Left lung (tissue), 10 donors: ENCODE data around the gene USF1. TPM values are rescaled to one million over a fixed set of nuclear protein-coding genes. Genes with fewer than 3 reads are reported as not detected.
"Not testable (repeated sequence)": the region's sequence is repeated elsewhere in the genome, so short reads cannot be mapped to it uniquely, and the experiment has no call there.

Experiments used
- ATAC-seq: fragments of 200-7000 bp; cut with Tn5 transposase; one replicate; pipeline ENCODE4 v1.9.1; 2020; ENCODE audit warnings: moderate library complexity
- DNase-seq, 4 donors: peaks; one replicate each; pipeline ENCODE4 v3.0.0-alpha.2; 2013 to 2020
- H3K27ac ChIP-seq, 2 donors: fragments of 200-600 bp; sonication (generic) in 1 of 2; one replicate each; pipeline versions ENCODE4 v1.5.0 to v1.8.0; 2020 to 2021
- H3K27me3 ChIP-seq, 2 donors: fragments of 200-600 bp; sonication (generic) in 1 of 2; one replicate each; pipeline versions ENCODE4 v1.5.0 to v1.8.0; 2020 to 2021
- H3K36me3 ChIP-seq, 2 donors: fragments of 200-600 bp; sonication (generic) in 1 of 2; one replicate each; pipeline versions ENCODE4 v1.5.0 to v1.8.0; 2020 to 2021
- H3K4me1 ChIP-seq, 2 donors: fragments of 200-600 bp; one replicate each; pipeline ENCODE4 v1.8.0; 2021
- H3K4me3 ChIP-seq, 2 donors: fragments of 200-600 bp; sonication (generic) in 1 of 2; one replicate each; pipeline versions ENCODE4 v1.5.0 to v1.8.0; 2020 to 2021; ENCODE audit warnings: mild to moderate bottlenecking in 1 of 2
- H3K9me3 ChIP-seq, 2 donors: fragments of 200-600 bp; sonication (generic) in 1 of 2; one replicate each; pipeline versions ENCODE4 v1.5.0 to v1.8.0; 2020 to 2021
- CTCF ChIP-seq, 2 donors: fragments of 200-600 bp; sonication (generic) in 1 of 2; IDR thresholded peaks; one replicate each; pipeline versions ENCODE4 v1.5.0 to v1.8.0; 2021; ENCODE audit warnings: antibody characterized with exemption in 2 of 2
- intact Hi-C, 2 donors: fragments of 100-400 bp; cut with DNase I; formaldehyde crosslinking; loops; one replicate each; pipeline versions ENCODE4 v1.11.2 to v1.14.2; 2022
- polyA plus RNA-seq, 6 donors: library from polyadenylated mRNA; unstranded; fragments of 120-200 nt; gene quantifications; one replicate each; pipeline ENCODE4 v1.2.1, GENCODE V29; 2013; ENCODE audit not compliant: insufficient read length in 6 of 6
- total RNA-seq, 2 donors: library from RNA; stranded (reverse); fragmentation: NEBNext Ultra II Directional; extraction: Animal tissue kit (Norgen Biotek cat#: 25700); gene quantifications; one replicate each; pipeline ENCODE4 v1.2.1, GENCODE V29; 2021
- donor health status: DM: no; HTN: yes; CAD: no.
- donor health status: DM: no; HTN: no; CAD: no.

USF1 gene
- total and polyA plus RNA-seq, 8 donors: 56.1 to 75.4 (median 66.5) TPM

DNA sequence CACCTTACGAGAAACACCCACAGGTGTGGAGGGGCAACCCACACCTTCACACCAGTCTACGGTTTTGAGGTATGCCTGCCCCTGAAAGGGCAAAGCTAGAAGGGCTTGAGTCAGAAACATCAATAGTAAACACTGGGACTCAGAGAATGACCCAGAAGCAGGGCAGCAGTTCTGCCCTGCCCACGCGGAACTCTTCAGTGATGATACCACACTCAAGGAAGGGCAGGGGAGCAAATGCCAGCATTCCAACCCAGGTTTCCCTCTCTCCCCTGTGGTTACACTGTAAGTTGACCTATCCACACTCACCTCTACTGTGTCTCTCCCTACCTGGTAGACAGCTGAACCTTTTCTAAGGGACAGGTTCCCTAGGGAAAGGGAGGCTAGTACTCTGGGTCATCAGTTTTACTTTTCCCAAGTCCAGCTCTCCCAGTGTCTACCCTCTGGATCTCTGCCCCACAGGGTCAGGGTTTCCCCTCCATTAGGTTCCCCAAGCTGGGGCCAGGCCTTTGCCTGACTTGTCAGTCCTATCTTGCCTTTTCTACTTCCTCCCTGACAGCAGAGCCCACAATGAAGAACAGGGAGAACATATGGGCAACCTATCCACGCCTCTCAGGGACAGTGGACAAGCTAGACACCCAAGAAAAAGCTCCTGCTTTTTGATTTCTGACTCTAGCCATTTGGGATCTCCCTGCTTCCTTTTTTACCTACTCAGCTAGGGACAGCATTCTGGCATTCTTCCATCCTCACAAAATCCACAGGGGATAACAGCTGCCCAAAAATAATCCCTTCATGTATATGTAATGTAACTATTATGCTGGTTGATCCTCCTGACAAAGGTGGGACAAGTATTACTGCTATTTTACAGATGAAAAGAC, 27.8 kb downstream of the USF1 start:
- no peaks in the 10 kb centered on the region for H3K27me3 ChIP-seq
- intact Hi-C loops: no loop called here
- DNase-seq (no peak), ATAC-seq (peak; percentile 0)
- H3K36me3 ChIP-seq: no peaks in the 10 kb centered on the region
- peak overlapping the region in 1 of 2 donors; percentile 93 for H3K4me3 ChIP-seq
- peaks cover 19 to 74% of the 10 kb centered on the region in 2 donors for H3K4me1 ChIP-seq
- H3K27ac ChIP-seq: peak overlapping the region; percentile 58 to 93
- no peak for TF ChIP-seq CTCF (IDR thresholded peaks at IDR 0.05)
- no peaks in the 10 kb centered on the region for H3K9me3 ChIP-seq

- H3K27me3 ChIP-seq, intact Hi-C loops, H3K4me3 ChIP-seq, ATAC-seq, H3K9me3 ChIP-seq, DNase-seq, H3K36me3 ChIP-seq: not testable (repeated sequence)
- Histone ChIP-seq H3K27ac (peak overlapping the region; percentile 58 to 93), H3K4me1 (peaks cover 24 to 82% of the 10 kb centered on the region in 2 donors)
These were observed 28.6 kb downstream of the USF1 start for GRCh38 chr1:161017181-161017580.

- DNase-seq, H3K4me3 ChIP-seq, intact Hi-C loops, H3K27me3 ChIP-seq, H3K36me3 ChIP-seq, H3K9me3 ChIP-seq: not testable (repeated sequence)
- Histone ChIP-seq H3K27ac (peak overlapping the region; percentile 62 to 93), H3K4me1 (peaks cover 24 to 87% of the 10 kb centered on the region in 2 donors)
- peak; percentile 5 for ATAC-seq
These were observed 29.1 kb downstream of the USF1 start for GRCh38 chr1:161016683-161017082.

GRCh38 chr1:161013488-161014230, 32.1 kb downstream of the USF1 start:
- Histone ChIP-seq H3K36me3 (no peaks in the 10 kb centered on the region), H3K4me1 (peaks cover 19 to 91% of the 10 kb centered on the region in 2 donors), H3K9me3 (no peaks in the 10 kb centered on the region), H3K27ac (peak overlapping the region; percentile 91 to 93), H3K4me3 (peak overlapping the region in 1 of 2 donors; percentile 25), H3K27me3 (no peaks in the 10 kb centered on the region)
- intact Hi-C loops: no loop called here
- no peak for TF ChIP-seq CTCF (IDR thresholded peaks at IDR 0.05)
- ATAC-seq: peak; percentile 81
- peak; percentile 78 to 92 (median 92) for DNase-seq

DNA sequence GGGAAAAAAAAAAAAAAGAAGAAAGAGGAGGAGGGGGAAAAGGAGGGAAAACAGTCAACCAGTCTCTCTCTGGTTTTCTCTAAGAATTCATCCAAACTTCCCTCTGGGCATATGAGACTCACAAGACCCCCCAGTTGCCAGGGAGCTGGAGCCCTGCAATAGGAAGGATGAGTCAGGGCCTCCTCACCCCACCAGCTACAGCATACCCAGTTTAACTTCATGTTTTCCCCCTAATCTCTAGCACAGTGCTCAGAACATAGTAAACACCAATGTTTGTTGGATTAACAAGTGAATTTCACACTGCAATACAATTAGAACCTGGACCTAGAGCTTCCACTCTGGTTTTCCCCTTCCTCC, 32.7 kb downstream of the USF1 start:
- Histone ChIP-seq H3K4me1 (peaks cover 16 to 89% of the 10 kb centered on the region in 2 donors), H3K36me3 (no peaks in the 10 kb centered on the region), H3K4me3 (peak overlapping the region in 1 of 2 donors; percentile 25), H3K9me3 (no peaks in the 10 kb centered on the region), H3K27ac (peak overlapping the region; percentile 91 to 93), H3K27me3 (no peaks in the 10 kb centered on the region)
- ATAC-seq (peak; percentile 11), DNase-seq (peak in 1 of 4 donors; percentile 44)
- intact Hi-C loops: no loop called here
- TF ChIP-seq CTCF (IDR thresholded peaks at IDR 0.05): no peak

- peaks cover 16 to 88% of the 10 kb centered on the region in 2 donors for H3K4me1 ChIP-seq
These were observed 33.4 kb downstream of the USF1 start for GRCh38 chr1:161012420-161012819.

More at GRCh38 chr1:161012420-161012819, 33.4 kb downstream of the USF1 start:
- TF ChIP-seq CTCF (IDR thresholded peaks at IDR 0.05): no peak
- DNase-seq (no peak), ATAC-seq (no peak)
- H3K27me3 ChIP-seq: no peaks in the 10 kb centered on the region
- no peaks in the 10 kb centered on the region for H3K36me3 ChIP-seq
- peak overlapping the region; percentile 91 to 93 for H3K27ac ChIP-seq
- intact Hi-C loops: no loop called here
- H3K9me3 ChIP-seq: no peaks in the 10 kb centered on the region
- no peak overlapping the region for H3K4me3 ChIP-seq
